HFFc6 (cell line): ENCODE measurements around the gene SREBF1. TPM values are rescaled to one million over a fixed set of nuclear protein-coding genes. Genes with fewer than 3 reads are reported as not detected.
A peak's percentile ranks its signal among the peaks of the same experiment; 100 is the strongest.

Source experiments
- DNase-seq: peaks from one replicate; pipeline ENCODE4 v3.0.0-alpha.2; 2018
- H3K27ac Mint-ChIP-seq: 2 replicates; pipeline ENCODE4 v1.8.0; 2020; ENCODE audit warnings: mild to moderate bottlenecking, mixed read lengths
- H3K27me3 Mint-ChIP-seq: 2 replicates; pipeline ENCODE4 v1.8.0; 2021; ENCODE audit warnings: mild to moderate bottlenecking, moderate library complexity, mixed read lengths; ENCODE audit not compliant: insufficient read depth
- H3K36me3 Mint-ChIP-seq: 2 replicates; pipeline ENCODE4 v1.8.0; 2021; ENCODE audit warnings: low read depth, mixed read lengths
- H3K4me1 Mint-ChIP-seq: 2 replicates; pipeline ENCODE4 v1.8.0; 2020; ENCODE audit warnings: low read depth, mixed read lengths
- H3K4me3 Mint-ChIP-seq: 2 replicates; pipeline ENCODE4 v1.8.0; 2020; ENCODE audit warnings: mild to moderate bottlenecking, moderate library complexity, mixed read lengths
- H3K9me3 Mint-ChIP-seq: 2 replicates; pipeline ENCODE4 v1.8.0; 2020; ENCODE audit warnings: mild to moderate bottlenecking, mixed read lengths
- CTCF ChIP-seq: fragments of 200-600 bp; sonication (generic); IDR thresholded peaks from 2 replicates; pipeline ENCODE4 v1.5.0; 2021; ENCODE audit warnings: antibody characterized with exemption, mild to moderate bottlenecking
- total RNA-seq, 6 experiments: library from RNA; stranded (reverse); fragmentation: NEBNext Ultra II Directional; extraction: Animal tissue kit (Norgen Biotek cat#: 25700); gene quantifications; 2 replicates in 1 of 6; 3 replicates in 5 of 6; pipeline ENCODE4 v1.2.3, GENCODE V29; 2021

Gene SREBF1
- total RNA-seq, 6 experiments from 2014 or later = 34.9 to 51.7 (median 40.5) TPM

GRCh38 chr17:17772231-17772630, 64.6 kb downstream of the SREBF1 start:
- no peak overlapping the region for H3K27ac Mint-ChIP-seq
- no peaks in the 10 kb centered on the region for H3K9me3 Mint-ChIP-seq
- H3K27me3 Mint-ChIP-seq = peaks cover 8% of the 10 kb centered on the region
- H3K4me1 Mint-ChIP-seq = peaks cover 34% of the 10 kb centered on the region
- H3K36me3 Mint-ChIP-seq = no peaks in the 10 kb centered on the region
- no peak for TF ChIP-seq CTCF
- no peak overlapping the region for H3K4me3 Mint-ChIP-seq
- DNase-seq = no peak

GRCh38 chr17:17771498-17772201, 65.1 kb downstream of the SREBF1 start:
- Mint-ChIP-seq H3K4me1 (peaks cover 34% of the 10 kb centered on the region), H3K4me3 (no peak overlapping the region), H3K36me3 (no peaks in the 10 kb centered on the region), H3K27ac (no peak overlapping the region), H3K27me3 (peaks cover 7% of the 10 kb centered on the region), H3K9me3 (no peaks in the 10 kb centered on the region)
- no peak for TF ChIP-seq CTCF
- DNase-seq = no peak

- peak overlapping the region; percentile 29; the same call in 1 of the 2 replicates for H3K27ac Mint-ChIP-seq
- peaks cover 35% of the 10 kb centered on the region for H3K4me1 Mint-ChIP-seq
- no peaks in the 10 kb centered on the region for H3K9me3 Mint-ChIP-seq
- peaks cover 7% of the 10 kb centered on the region for H3K27me3 Mint-ChIP-seq
- no peak for TF ChIP-seq CTCF
- DNase-seq = no peak
- no peaks in the 10 kb centered on the region for H3K36me3 Mint-ChIP-seq
- H3K4me3 Mint-ChIP-seq = no peak overlapping the region
Observed at GRCh38 chr17:17770632-17771044, 66.1 kb downstream of the SREBF1 start.

GRCh38 chr17:17769869-17770631, 66.7 kb downstream of the SREBF1 start:
- no peak for TF ChIP-seq CTCF
- Mint-ChIP-seq H3K27ac (no peak overlapping the region), H3K9me3 (no peaks in the 10 kb centered on the region), H3K4me3 (no peak overlapping the region; the same call in 1 of the 2 replicates), H3K4me1 (peaks cover 41% of the 10 kb centered on the region), H3K36me3 (no peaks in the 10 kb centered on the region), H3K27me3 (peaks cover 7% of the 10 kb centered on the region)
- DNase-seq = no peak

GRCh38 chr17:17768424-17769088, 68.2 kb downstream of the SREBF1 start:
- Mint-ChIP-seq H3K27ac (peak overlapping the region; percentile 25; the same call in 1 of the 2 replicates), H3K4me3 (no peak overlapping the region; the same call in 1 of the 2 replicates), H3K36me3 (no peaks in the 10 kb centered on the region), H3K9me3 (no peaks in the 10 kb centered on the region), H3K4me1 (peaks cover 44% of the 10 kb centered on the region), H3K27me3 (peaks cover 7% of the 10 kb centered on the region)
- no peak for TF ChIP-seq CTCF
- no peak for DNase-seq
